CD14-positive monocyte (primary cell): Measurements from ENCODE around the gene HSPA2. TPM values are rescaled to one million over a fixed set of nuclear protein-coding genes. Genes with fewer than 3 reads are reported as not detected.

ENCODE experiments used
- DNase-seq, 3 donors: peaks; one replicate each; pipeline ENCODE4 v3.0.0-alpha.2; 2011 to 2022
- H2AFZ ChIP-seq: 2 replicates; pipeline ENCODE4 v1.6.0; 2012; ENCODE audit warnings: mild to moderate bottlenecking, low read depth, low read length, inconsistent platforms; ENCODE audit not compliant: insufficient read depth, poor library complexity, severe bottlenecking
- H3K27ac ChIP-seq, 2 donors: 1 replicate in 1 of 2; 2 replicates in 1 of 2; pipeline ENCODE4 v1.5.1; 2012 to 2013; ENCODE audit warnings: low read length in 2 of 2, control low read depth in 1 of 2, inconsistent platforms in 1 of 2, low read depth in 1 of 2, mild to moderate bottlenecking in 1 of 2
- H3K27me3 ChIP-seq, 2 donors: one replicate each; pipeline versions ENCODE4 v1.6.0 to v1.6.1; 2011 to 2013; ENCODE audit warnings: low read length in 2 of 2; ENCODE audit not compliant: control insufficient read depth in 2 of 2, insufficient read depth in 2 of 2
- H3K36me3 ChIP-seq, 2 donors: replicated peaks in 1 of 2; 1 replicate in 1 of 2; 2 replicates in 1 of 2; pipeline versions ENCODE4 v1.5.1 to v1.6.1; 2012 to 2013; ENCODE audit warnings: low read length in 2 of 2, control low read depth in 1 of 2, inconsistent platforms in 1 of 2, mild to moderate bottlenecking in 1 of 2; ENCODE audit not compliant: insufficient read depth in 2 of 2, control insufficient read depth in 1 of 2
- H3K4me1 ChIP-seq, 2 donors: 1 replicate in 1 of 2; 2 replicates in 1 of 2; pipeline versions ENCODE4 v1.5.1 to v1.6.1; 2012 to 2013; ENCODE audit warnings: low read length in 2 of 2, control low read depth in 1 of 2, inconsistent platforms in 1 of 2, mild to moderate bottlenecking in 1 of 2, moderate library complexity in 1 of 2; ENCODE audit not compliant: insufficient read depth in 2 of 2, control insufficient read depth in 1 of 2
- H3K4me2 ChIP-seq: replicated peaks from 2 replicates; pipeline ENCODE3; 2012; ENCODE audit warnings: low read length, moderate library complexity, mild to moderate bottlenecking; ENCODE audit not compliant: poor library complexity, severe bottlenecking; ENCODE audit errors: extremely low read depth
- H3K4me3 ChIP-seq, 3 experiments: fragments of 200-600 bp in 1 of 3; sonication (generic) in 1 of 3; replicated peaks in 1 of 3; 1 replicate in 2 of 3; 2 replicates in 1 of 3; pipeline ENCODE4 v1.5.1; 2011 to 2013; ENCODE audit warnings: low read length in 3 of 3, mild to moderate bottlenecking in 3 of 3, control low read depth in 2 of 3, low read depth in 2 of 3, inconsistent platforms in 1 of 3, moderate library complexity in 1 of 3
- H3K79me2 ChIP-seq: 2 replicates; pipeline ENCODE4 v1.6.0; 2012; ENCODE audit warnings: mild to moderate bottlenecking, control low read depth, inconsistent platforms, low read length, moderate library complexity; ENCODE audit not compliant: insufficient read depth
- H3K9ac ChIP-seq: 2 replicates; pipeline ENCODE4 v1.6.0; 2017; ENCODE audit warnings: low read length, mild to moderate bottlenecking; ENCODE audit not compliant: insufficient read depth, poor library complexity, severe bottlenecking
- H3K9me3 ChIP-seq, 2 donors: replicated peaks in 1 of 2; 1 replicate in 1 of 2; 2 replicates in 1 of 2; pipeline versions ENCODE4 v1.5.1 to v1.6.1; 2012 to 2013; ENCODE audit warnings: low read length in 2 of 2, control low read depth in 1 of 2; ENCODE audit not compliant: control insufficient read depth in 1 of 2, insufficient read depth in 1 of 2
- H4K20me1 ChIP-seq: 2 replicates; pipeline ENCODE4 v1.6.0; 2012; ENCODE audit warnings: mild to moderate bottlenecking, low read length, control low read depth, moderate library complexity; ENCODE audit not compliant: insufficient read depth
- H3K27ac Mint-ChIP-seq, 7 donors: one replicate each; pipeline ENCODE4 v1.8.0; 2020; ENCODE audit warnings: mild to moderate bottlenecking in 7 of 7, mixed read lengths in 7 of 7, moderate library complexity in 6 of 7, inconsistent platforms in 2 of 7
- H3K27me3 Mint-ChIP-seq, 3 donors: one replicate each; pipeline ENCODE4 v1.8.0; 2021 to 2022; ENCODE audit warnings: low read depth in 3 of 3, mild to moderate bottlenecking in 3 of 3, mixed read lengths in 3 of 3, moderate library complexity in 3 of 3, inconsistent platforms in 1 of 3
- H3K36me3 Mint-ChIP-seq, 2 donors: one replicate each; pipeline ENCODE4 v1.8.0; 2020; ENCODE audit warnings: mixed read lengths in 2 of 2, inconsistent platforms in 1 of 2, mild to moderate bottlenecking in 1 of 2
- H3K4me1 Mint-ChIP-seq: one replicate; pipeline ENCODE4 v1.8.0; 2020; ENCODE audit warnings: mild to moderate bottlenecking, mixed read lengths
- H3K4me3 Mint-ChIP-seq, 2 donors: one replicate each; pipeline ENCODE4 v1.8.0; 2020; ENCODE audit warnings: mild to moderate bottlenecking in 2 of 2, mixed read lengths in 2 of 2, moderate library complexity in 1 of 2
- H3K9me3 Mint-ChIP-seq, 7 donors: one replicate each; pipeline ENCODE4 v1.8.0; 2020 to 2022; ENCODE audit warnings: mixed read lengths in 7 of 7, mild to moderate bottlenecking in 6 of 7, moderate library complexity in 6 of 7, inconsistent platforms in 2 of 7
- CTCF ChIP-seq: fragments of 200-600 bp; IDR thresholded peaks from one replicate; pipeline ENCODE4 v1.8.0; 2022; ENCODE audit warnings: antibody characterized with exemption, mild to moderate bottlenecking
- WGBS: methylation state at CpG from one replicate; pipeline ENCODE4 v1.1.5; 2013; ENCODE audit warnings: missing lambda C conversion rate; ENCODE audit not compliant: insufficient coverage; 5-methylcytosine and 5-hydroxymethylcytosine counted together
- intact Hi-C, 2 donors: fragments of 100-400 bp; cut with micrococcal nuclease; formaldehyde crosslinking; loops; one replicate each; pipeline versions ENCODE4 v1.15.0 to v1.15.1; 2023
- polyA plus RNA-seq, 3 donors: library from polyadenylated mRNA; depleted of rRNA in 1 of 3; unstranded in 2 of 3; stranded (reverse) in 1 of 3; fragments of 300-500 nt in 2 of 3; fragments of >200 nt in 1 of 3; fragmentation: Illumina TruSeq in 2 of 3; gene quantifications; 1 replicate in 2 of 3; 2 replicates in 1 of 3; pipeline ENCODE4 v1.2.3, GENCODE V29; 2012 to 2021

Gene HSPA2
- polyA plus RNA-seq, 3 donors = 0.17 to 0.41 TPM; not detected in 1

DNA sequence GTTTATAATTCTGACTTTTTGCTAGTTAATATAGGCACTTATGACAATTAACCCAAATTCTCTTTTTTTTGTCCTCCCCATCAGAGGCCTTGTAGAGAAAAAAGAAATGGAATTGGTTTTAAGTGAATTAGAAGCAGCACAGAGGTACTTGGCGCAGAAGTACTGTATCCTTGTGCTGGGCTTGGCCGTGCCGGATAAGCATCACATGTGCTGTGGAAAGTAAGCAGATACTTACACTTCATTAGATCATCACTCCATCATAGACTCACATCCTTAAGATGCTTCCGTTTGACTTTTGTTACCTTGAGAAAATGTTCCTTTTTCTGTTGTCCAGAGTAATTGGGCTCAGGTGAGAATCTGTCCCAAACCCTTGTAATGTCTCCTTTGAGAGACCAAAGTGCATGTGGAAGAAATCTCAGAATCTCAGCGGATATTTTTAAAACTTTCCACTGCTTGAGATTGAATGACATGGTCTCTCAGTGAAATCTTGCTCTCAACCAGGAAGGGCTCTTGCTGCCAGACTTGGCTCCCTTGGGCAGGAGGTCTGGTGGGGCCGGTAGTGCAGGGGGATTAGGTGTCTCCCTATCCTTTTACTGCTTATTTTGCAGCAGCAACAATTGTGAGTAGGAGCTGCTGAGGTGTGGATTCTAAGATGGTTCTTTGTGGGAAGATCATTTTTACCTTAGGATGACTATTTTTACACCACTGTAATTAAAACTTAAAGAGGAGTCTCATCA is 34.0 kb downstream of the HSPA2 start:
- TF ChIP-seq CTCF = no peak
- H2AFZ ChIP-seq = no peak overlapping the region
- no peak overlapping the region for H3K9ac ChIP-seq
- H3K9me3 Mint-ChIP-seq = peaks cover 0 to 3% (median 0%) of the 10 kb centered on the region in 7 donors
- no peaks in the 10 kb centered on the region for H3K4me1 Mint-ChIP-seq
- H3K4me3 Mint-ChIP-seq = no peak overlapping the region
- H3K27me3 ChIP-seq = no peaks in the 10 kb centered on the region
- H3K36me3 Mint-ChIP-seq = no peaks in the 10 kb centered on the region
- H3K36me3 ChIP-seq = no peaks in the 10 kb centered on the region
- no peak overlapping the region for H3K4me3 ChIP-seq
- no peak for DNase-seq
- WGBS = 100% methylated on average over 2 of the region's 6 CpGs
- H3K9me3 ChIP-seq = no peaks in the 10 kb centered on the region
- no peaks in the 10 kb centered on the region for H3K79me2 ChIP-seq
- intact Hi-C loops = no loop called here
- no peak overlapping the region for H3K27ac ChIP-seq
- no peak overlapping the region for H3K4me2 ChIP-seq
- no peaks in the 10 kb centered on the region for H3K4me1 ChIP-seq
- no peaks in the 10 kb centered on the region for H4K20me1 ChIP-seq
- H3K27me3 Mint-ChIP-seq = peaks cover 0 to 4% (median 2%) of the 10 kb centered on the region in 3 donors
- H3K27ac Mint-ChIP-seq = no peak overlapping the region

DNA sequence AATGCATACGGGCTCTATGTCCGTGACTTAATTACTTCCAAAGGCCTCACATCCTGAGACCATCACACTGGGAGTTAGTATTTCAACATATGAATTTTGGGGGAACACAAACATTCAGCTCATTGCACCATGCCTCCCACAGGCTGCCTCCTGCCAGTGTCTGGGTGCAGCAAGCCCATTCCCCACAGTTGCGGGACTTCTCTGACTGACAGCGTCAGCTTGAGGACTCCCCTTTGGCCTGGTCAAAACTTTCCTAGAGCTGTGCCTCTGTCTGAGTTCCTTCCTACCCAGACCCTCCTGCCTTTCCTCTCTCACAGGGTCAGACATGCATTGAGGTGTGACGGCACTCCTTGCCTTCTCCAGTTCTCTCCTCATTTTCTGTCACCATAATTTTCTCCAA is 36.7 kb downstream of the HSPA2 start:
- peaks cover 0 to 2% (median 2%) of the 10 kb centered on the region in 3 donors for H3K27me3 Mint-ChIP-seq
- Histone ChIP-seq H2AFZ (no peak overlapping the region), H3K27ac (no peak overlapping the region), H3K4me3 (no peak overlapping the region), H4K20me1 (no peaks in the 10 kb centered on the region), H3K9me3 (no peaks in the 10 kb centered on the region), H3K36me3 (no peaks in the 10 kb centered on the region), H3K9ac (no peak overlapping the region), H3K4me1 (no peaks in the 10 kb centered on the region), H3K27me3 (no peaks in the 10 kb centered on the region), H3K79me2 (no peaks in the 10 kb centered on the region), H3K4me2 (no peak overlapping the region)
- TF ChIP-seq CTCF = no peak
- intact Hi-C loops = no loop called here
- DNase-seq = no peak
- no peaks in the 10 kb centered on the region for H3K36me3 Mint-ChIP-seq
- no peaks in the 10 kb centered on the region for H3K9me3 Mint-ChIP-seq
- H3K4me3 Mint-ChIP-seq = no peak overlapping the region
- H3K27ac Mint-ChIP-seq = no peak overlapping the region
- no peaks in the 10 kb centered on the region for H3K4me1 Mint-ChIP-seq
- WGBS = 95% methylated on average over 3 of the region's 5 CpGs
